ENCODE results near the gene MCM10.
"Not testable (repeated sequence)": the region's sequence is repeated elsewhere in the genome, so short reads cannot be mapped to it uniquely, and the experiment has no call there.

Gene MCM10

DNA sequence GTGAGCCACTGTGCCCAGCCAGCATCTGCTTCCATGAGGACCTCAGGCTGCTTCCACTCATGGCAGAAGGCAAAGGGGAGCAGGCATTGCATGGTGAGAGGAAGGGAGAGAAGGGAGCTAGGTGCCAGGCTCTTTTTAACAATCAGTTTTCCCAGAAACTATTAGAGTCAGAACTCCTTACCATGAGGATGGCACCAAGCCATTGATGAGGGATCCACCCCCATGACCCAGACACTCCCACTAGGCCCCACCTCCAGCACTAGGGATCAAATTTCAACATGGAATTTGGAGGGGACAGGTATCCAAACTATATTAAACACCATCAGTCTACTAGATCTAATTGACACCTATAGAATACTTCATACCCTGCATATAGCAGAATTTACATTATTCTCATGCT is 14.2 kb upstream of the MCM10 start:
- TF ChIP-seq CTCF (IDR thresholded peaks at IDR 0.05; ENCODE audit: insufficient read depth, low read length) (no peak), POLR2AphosphoS5 (IDR thresholded peaks at IDR 0.05; ENCODE audit: low read depth) (no peak), GABPA (IDR thresholded peaks at IDR 0.05; ENCODE audit: low read depth) (no peak), SPI1 (IDR thresholded peaks at IDR 0.05; ENCODE audit: borderline replicate concordance, low read depth) (no peak)
- TF ChIP-seq, protein P1, sequence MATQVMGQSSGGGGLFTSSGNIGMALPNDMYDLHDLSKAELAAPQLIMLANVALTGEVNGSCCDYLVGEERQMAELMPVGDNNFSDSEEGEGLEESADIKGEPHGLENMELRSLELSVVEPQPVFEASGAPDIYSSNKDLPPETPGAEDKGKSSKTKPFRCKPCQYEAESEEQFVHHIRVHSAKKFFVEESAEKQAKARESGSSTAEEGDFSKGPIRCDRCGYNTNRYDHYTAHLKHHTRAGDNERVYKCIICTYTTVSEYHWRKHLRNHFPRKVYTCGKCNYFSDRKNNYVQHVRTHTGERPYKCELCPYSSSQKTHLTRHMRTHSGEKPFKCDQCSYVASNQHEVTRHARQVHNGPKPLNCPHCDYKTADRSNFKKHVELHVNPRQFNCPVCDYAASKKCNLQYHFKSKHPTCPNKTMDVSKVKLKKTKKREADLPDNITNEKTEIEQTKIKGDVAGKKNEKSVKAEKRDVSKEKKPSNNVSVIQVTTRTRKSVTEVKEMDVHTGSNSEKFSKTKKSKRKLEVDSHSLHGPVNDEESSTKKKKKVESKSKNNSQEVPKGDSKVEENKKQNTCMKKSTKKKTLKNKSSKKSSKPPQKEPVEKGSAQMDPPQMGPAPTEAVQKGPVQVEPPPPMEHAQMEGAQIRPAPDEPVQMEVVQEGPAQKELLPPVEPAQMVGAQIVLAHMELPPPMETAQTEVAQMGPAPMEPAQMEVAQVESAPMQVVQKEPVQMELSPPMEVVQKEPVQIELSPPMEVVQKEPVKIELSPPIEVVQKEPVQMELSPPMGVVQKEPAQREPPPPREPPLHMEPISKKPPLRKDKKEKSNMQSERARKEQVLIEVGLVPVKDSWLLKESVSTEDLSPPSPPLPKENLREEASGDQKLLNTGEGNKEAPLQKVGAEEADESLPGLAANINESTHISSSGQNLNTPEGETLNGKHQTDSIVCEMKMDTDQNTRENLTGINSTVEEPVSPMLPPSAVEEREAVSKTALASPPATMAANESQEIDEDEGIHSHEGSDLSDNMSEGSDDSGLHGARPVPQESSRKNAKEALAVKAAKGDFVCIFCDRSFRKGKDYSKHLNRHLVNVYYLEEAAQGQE (IDR thresholded peaks at IDR 0.05; ENCODE audit: insufficient replicate concordance, low read depth) = no peak
- H3K4me3 ChIP-seq (replicated peaks; ENCODE audit: insufficient read depth, low read length) = no peak overlapping the region
- no peak overlapping the region for H3K27ac ChIP-seq (replicated peaks)
- no peaks in the 10 kb centered on the region for H3K27me3 ChIP-seq (ENCODE audit: insufficient read depth, poor library complexity, severe bottlenecking)
- no peak for DNase-seq (ENCODE audit: low read depth in 1 of 2, low spot score in 1 of 2)

DNA sequence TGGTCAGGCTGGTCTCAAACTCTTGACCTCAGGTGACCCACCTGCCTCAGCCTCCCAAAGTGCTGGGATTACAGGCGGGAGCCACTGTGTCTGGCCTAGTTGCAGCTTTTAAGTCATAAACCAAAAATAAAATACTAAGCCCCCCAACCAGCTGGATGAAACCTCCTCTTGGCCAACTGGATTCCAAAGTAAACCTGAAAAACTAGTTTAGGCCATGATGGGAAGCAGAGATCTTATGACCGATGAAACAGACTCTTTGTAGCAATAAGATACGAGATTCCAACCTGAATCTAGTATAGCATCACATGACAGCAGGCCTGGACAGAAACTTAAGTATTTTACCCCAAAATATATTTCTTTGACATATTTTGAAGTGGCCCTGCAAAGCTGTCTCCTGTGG is 9.1 kb upstream of the MCM10 start:
- no peak overlapping the region for H3K27ac ChIP-seq (replicated peaks)
- H3K4me3 ChIP-seq (replicated peaks; ENCODE audit: insufficient read depth, low read length) = no peak overlapping the region
- DNase-seq (ENCODE audit: low read depth in 1 of 2, low spot score in 1 of 2) = no peak
- no peaks in the 10 kb centered on the region for H3K27me3 ChIP-seq (ENCODE audit: insufficient read depth, poor library complexity, severe bottlenecking)
- TF ChIP-seq GABPA (IDR thresholded peaks at IDR 0.05; ENCODE audit: low read depth) (no peak), POLR2AphosphoS5 (IDR thresholded peaks at IDR 0.05; ENCODE audit: low read depth) (no peak), SPI1 (IDR thresholded peaks at IDR 0.05; ENCODE audit: borderline replicate concordance, low read depth) (no peak), CTCF (IDR thresholded peaks at IDR 0.05; ENCODE audit: insufficient read depth, low read length) (no peak)
- TF ChIP-seq, protein P1 (IDR thresholded peaks at IDR 0.05; ENCODE audit: insufficient replicate concordance, low read depth) = no peak

GRCh38 chr10:13155860-13156259 is 5.5 kb upstream of the MCM10 start:
- H3K27me3 ChIP-seq (ENCODE audit: insufficient read depth, poor library complexity, severe bottlenecking); H3K4me3 ChIP-seq (replicated peaks; ENCODE audit: insufficient read depth, low read length); H3K27ac ChIP-seq (replicated peaks): not testable (repeated sequence)

GRCh38 chr10:13158401-13158800 is 3.0 kb upstream of the MCM10 start:
- Histone ChIP-seq H3K27me3 (ENCODE audit: insufficient read depth, poor library complexity, severe bottlenecking) (no peaks in the 10 kb centered on the region), H3K4me3 (replicated peaks; ENCODE audit: insufficient read depth, low read length) (no peak overlapping the region), H3K27ac (replicated peaks) (no peak overlapping the region)
- DNase-seq (ENCODE audit: low read depth in 1 of 2, low spot score in 1 of 2) = no peak
- TF ChIP-seq GABPA (IDR thresholded peaks at IDR 0.05; ENCODE audit: low read depth) (no peak), SPI1 (IDR thresholded peaks at IDR 0.05; ENCODE audit: borderline replicate concordance, low read depth) (no peak), CTCF (IDR thresholded peaks at IDR 0.05; ENCODE audit: insufficient read depth, low read length) (no peak), POLR2AphosphoS5 (IDR thresholded peaks at IDR 0.05; ENCODE audit: low read depth) (no peak)
- TF ChIP-seq, protein P1 (IDR thresholded peaks at IDR 0.05; ENCODE audit: insufficient replicate concordance, low read depth) = no peak

More at GRCh38 chr10:13155860-13156259, 5.5 kb upstream of the MCM10 start:
- not testable (repeated sequence) for DNase-seq (ENCODE audit: low read depth in 1 of 2, low spot score in 1 of 2)

Data from HL-60 (cell line).